ENCODE data around the gene SYCE3. TPM values are rescaled to one million over a fixed set of nuclear protein-coding genes. Genes with fewer than 3 reads are reported as not detected.

The SYCE3 gene
- total and polyA plus RNA-seq, 2 donors (not counting 3 experiments of a cell fraction or from before 2014, with no cell fraction given), result not detected

- Histone ChIP-seq H3K9ac (replicated peaks; ENCODE audit: extremely low read depth, insufficient read depth, low read length) (no peak overlapping the region), H2AFZ (ENCODE audit: low read depth, low read length) (no peak overlapping the region), H3K9me1 (replicated peaks; ENCODE audit: control insufficient read depth, extremely low read depth, insufficient read depth, low read length) (no peaks in the 10 kb centered on the region), H3K9me3 (replicated peaks; ENCODE audit: control insufficient read depth, insufficient read depth, low read length) (no peaks in the 10 kb centered on the region), H3K4me2 (ENCODE audit: insufficient read depth, low read length) (no peak overlapping the region), H3K27me3 (ENCODE audit: control insufficient read depth in 2 of 2, insufficient read depth in 2 of 2, low read length in 2 of 2) (no peaks in the 10 kb centered on the region), H3K4me3 (replicated peaks in 1 of 3; ENCODE audit: insufficient read depth in 1 of 3, low read depth in 1 of 3, low read length in 3 of 3) (no peak overlapping the region), H3K36me3 (ENCODE audit: control insufficient read depth in 2 of 2, extremely low read depth in 1 of 2, insufficient read depth in 2 of 2, low read length in 2 of 2) (peaks cover 0 to 4% of the 10 kb centered on the region in 2 experiments), H3K79me2 (ENCODE audit: control insufficient read depth, insufficient read depth, low read length) (peaks cover 32% of the 10 kb centered on the region), H3K27ac (ENCODE audit: insufficient read depth, low read depth, low read length) (no peak overlapping the region), H3K4me1 (ENCODE audit: control insufficient read depth, extremely low read depth, insufficient read depth, low read length) (peaks cover 11% of the 10 kb centered on the region), H4K20me1 (replicated peaks; ENCODE audit: control insufficient read depth, extremely low read depth, insufficient read depth, low read length) (no peaks in the 10 kb centered on the region)
- DNase-seq (ENCODE audit: low read depth, low spot score), result no peak
- no peak for FAIRE-seq
- intact Hi-C loops (cut with micrococcal nuclease), result no loop called here
- TF ChIP-seq FOS (IDR thresholded peaks at IDR 0.05; ENCODE audit: borderline replicate concordance, insufficient read depth, low read length) (no peak), GATA2 (IDR thresholded peaks at IDR 0.05; ENCODE audit: insufficient read depth, insufficient read length, low read depth, low read length) (no peak), MYC (IDR thresholded peaks at IDR 0.05; ENCODE audit: low read depth, low read length) (no peak), POLR2A (IDR thresholded peaks at IDR 0.05; ENCODE audit: low read depth, low read length) (no peak), MAX (IDR thresholded peaks at IDR 0.05; ENCODE audit: insufficient read depth, insufficient read length) (no peak), EZH2 (IDR thresholded peaks at IDR 0.05; ENCODE audit: borderline replicate concordance, low read depth, low read length, severe bottlenecking) (no peak), JUN (IDR thresholded peaks at IDR 0.05; ENCODE audit: borderline replicate concordance, insufficient read depth, insufficient read length, low read depth) (no peak), POLR2AphosphoS5 (IDR thresholded peaks at IDR 0.05; ENCODE audit: insufficient read depth, low read depth, low read length) (no peak)
- TF ChIP-seq, protein P1, sequence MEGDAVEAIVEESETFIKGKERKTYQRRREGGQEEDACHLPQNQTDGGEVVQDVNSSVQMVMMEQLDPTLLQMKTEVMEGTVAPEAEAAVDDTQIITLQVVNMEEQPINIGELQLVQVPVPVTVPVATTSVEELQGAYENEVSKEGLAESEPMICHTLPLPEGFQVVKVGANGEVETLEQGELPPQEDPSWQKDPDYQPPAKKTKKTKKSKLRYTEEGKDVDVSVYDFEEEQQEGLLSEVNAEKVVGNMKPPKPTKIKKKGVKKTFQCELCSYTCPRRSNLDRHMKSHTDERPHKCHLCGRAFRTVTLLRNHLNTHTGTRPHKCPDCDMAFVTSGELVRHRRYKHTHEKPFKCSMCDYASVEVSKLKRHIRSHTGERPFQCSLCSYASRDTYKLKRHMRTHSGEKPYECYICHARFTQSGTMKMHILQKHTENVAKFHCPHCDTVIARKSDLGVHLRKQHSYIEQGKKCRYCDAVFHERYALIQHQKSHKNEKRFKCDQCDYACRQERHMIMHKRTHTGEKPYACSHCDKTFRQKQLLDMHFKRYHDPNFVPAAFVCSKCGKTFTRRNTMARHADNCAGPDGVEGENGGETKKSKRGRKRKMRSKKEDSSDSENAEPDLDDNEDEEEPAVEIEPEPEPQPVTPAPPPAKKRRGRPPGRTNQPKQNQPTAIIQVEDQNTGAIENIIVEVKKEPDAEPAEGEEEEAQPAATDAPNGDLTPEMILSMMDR (IDR thresholded peaks at IDR 0.05; ENCODE audit: extremely low read depth in 1 of 2, insufficient read depth in 1 of 2, low read depth in 1 of 2, low read length in 2 of 2), result no peak
- POLR2A ChIA-PET, result no interaction called here
- CTCF ChIA-PET, result no interaction called here
- BruUV-seq (replicated peaks), result no TSS peak
- dilution Hi-C loops (cut with MboI; ENCODE audit: extremely low pct_ligation_motif_present, low sequenced_read_pairs), result no loop called here
Measured at GRCh38 chr22:50513175-50513574, 49.5 kb downstream of the SYCE3 start.
